Stimulated activated CD4-positive, alpha-beta T cell treated with anti-CD3 and anti-CD28 coated beads, Interleukin-1b, Interleukin-23, amount 100 ng/mL, for 24 hours (primary cell): ENCODE results near the gene CLEC3B.
"Not testable (repeated sequence)": the region's sequence is repeated elsewhere in the genome, so short reads cannot be mapped to it uniquely, and the experiment has no call there.

ENCODE experiments used
- DNase-seq, 4 experiments: peaks; one replicate each; pipeline ENCODE4 v3.0.0-alpha.2; 2020; ENCODE audit warnings: low read depth in 4 of 4, low spot score in 1 of 4

CLEC3B gene

GRCh38 chr3:45026038-45026437 lies at the start of gene CLEC3B:
Gene CLEC3B, plus strand, starts transcription at chr3:45026303. Its CDS starts 60 bp downstream, at chr3:45026363.
- no peak for DNase-seq

- DNase-seq = no peak
These were observed 44.9 kb upstream of the CLEC3B start for GRCh38 chr3:44981220-44981619.

GRCh38 chr3:44981751-44982150 lies 44.4 kb upstream of the CLEC3B start:
- no peak for DNase-seq

GRCh38 chr3:44982817-44983216 lies 43.3 kb upstream of the CLEC3B start:
- DNase-seq = no peak

GRCh38 chr3:44983484-44983941 lies 42.6 kb upstream of the CLEC3B start:
- DNase-seq = no peak

GRCh38 chr3:44984335-44984734 lies 41.8 kb upstream of the CLEC3B start:
- DNase-seq = no peak

- DNase-seq = not testable (repeated sequence)
These were observed 39.8 kb upstream of the CLEC3B start for GRCh38 chr3:44986330-44986729.

GRCh38 chr3:44987332-44987731 lies 38.8 kb upstream of the CLEC3B start:
- DNase-seq = no peak

GRCh38 chr3:44988073-44988472 lies 38.0 kb upstream of the CLEC3B start:
- no peak for DNase-seq

- DNase-seq = no peak
These were observed 37.0 kb upstream of the CLEC3B start for GRCh38 chr3:44989141-44989540.

- DNase-seq = no peak
These were observed 36.3 kb upstream of the CLEC3B start for GRCh38 chr3:44989636-44990373.

- no peak for DNase-seq
These were observed 34.8 kb upstream of the CLEC3B start for GRCh38 chr3:44991326-44991725.

GRCh38 chr3:44992555-44993470 lies 33.3 kb upstream of the CLEC3B start:
- no peak for DNase-seq

- no peak for DNase-seq
These were observed 32.5 kb upstream of the CLEC3B start for GRCh38 chr3:44993471-44994205.

GRCh38 chr3:44995142-44995770 lies 30.8 kb upstream of the CLEC3B start:
- no peak for DNase-seq

GRCh38 chr3:44996556-44996969 lies 29.5 kb upstream of the CLEC3B start:
- no peak for DNase-seq

GRCh38 chr3:44999782-45000181 lies 26.3 kb upstream of the CLEC3B start:
- DNase-seq = no peak

GRCh38 chr3:45000823-45001222 lies 25.3 kb upstream of the CLEC3B start:
- DNase-seq = no peak

- no peak for DNase-seq
These were observed 24.4 kb upstream of the CLEC3B start for GRCh38 chr3:45001738-45002137.

- DNase-seq = no peak
These were observed 23.9 kb upstream of the CLEC3B start for GRCh38 chr3:45002139-45002660.

- DNase-seq = no peak
These were observed 23.4 kb upstream of the CLEC3B start for GRCh38 chr3:45002720-45003119.
